ENCODE data around the gene PDE6G.
A peak's percentile ranks its signal among the peaks of the same experiment; 100 is the strongest.

The PDE6G gene

GRCh38 chr17:81656118-81656743 lies at the start of gene PDE6G:
PDE6G (minus strand) TSS chr17:81656542; CDS start chr17:81653305, 3,237 bp downstream.
- no peak for DNase-seq (ENCODE audit: low read depth, low spot score)

DNA sequence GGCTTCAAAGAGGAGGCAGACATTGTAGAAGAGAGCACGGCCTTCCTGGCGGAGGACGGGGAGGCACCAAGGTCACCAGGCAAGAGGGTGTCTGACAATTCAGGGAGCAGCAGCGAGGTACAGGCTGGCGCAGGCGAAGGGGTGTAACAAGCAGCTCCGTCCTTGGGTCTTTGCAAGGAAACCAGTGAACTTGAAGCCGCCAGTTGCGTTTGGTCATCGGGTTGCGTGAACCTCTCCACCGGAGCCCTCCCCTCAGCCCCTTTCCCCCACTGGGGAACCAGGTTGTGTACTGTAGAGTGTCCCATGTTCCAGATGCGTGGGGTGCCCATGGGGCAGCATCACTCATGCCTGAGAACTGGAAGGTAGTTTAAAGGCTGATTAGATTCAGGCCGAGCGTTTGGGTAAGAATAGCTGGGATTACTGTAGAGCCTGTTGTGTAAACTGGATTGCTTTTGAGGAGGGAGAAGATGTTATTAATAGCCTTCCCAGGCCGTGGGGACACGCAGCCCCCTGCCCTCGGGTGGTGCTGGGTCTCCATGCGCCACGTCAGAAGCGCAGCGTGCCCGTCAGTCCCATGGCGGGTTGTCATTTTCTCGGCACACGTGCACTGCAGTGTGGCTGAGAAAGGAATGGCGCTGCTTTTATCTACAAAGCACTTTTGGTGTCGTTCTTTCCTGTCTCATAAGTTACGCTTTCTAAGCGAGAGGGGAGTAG lies 49.3 kb upstream of the PDE6G start:
- no peak for DNase-seq (ENCODE audit: low read depth, low spot score)

DNA sequence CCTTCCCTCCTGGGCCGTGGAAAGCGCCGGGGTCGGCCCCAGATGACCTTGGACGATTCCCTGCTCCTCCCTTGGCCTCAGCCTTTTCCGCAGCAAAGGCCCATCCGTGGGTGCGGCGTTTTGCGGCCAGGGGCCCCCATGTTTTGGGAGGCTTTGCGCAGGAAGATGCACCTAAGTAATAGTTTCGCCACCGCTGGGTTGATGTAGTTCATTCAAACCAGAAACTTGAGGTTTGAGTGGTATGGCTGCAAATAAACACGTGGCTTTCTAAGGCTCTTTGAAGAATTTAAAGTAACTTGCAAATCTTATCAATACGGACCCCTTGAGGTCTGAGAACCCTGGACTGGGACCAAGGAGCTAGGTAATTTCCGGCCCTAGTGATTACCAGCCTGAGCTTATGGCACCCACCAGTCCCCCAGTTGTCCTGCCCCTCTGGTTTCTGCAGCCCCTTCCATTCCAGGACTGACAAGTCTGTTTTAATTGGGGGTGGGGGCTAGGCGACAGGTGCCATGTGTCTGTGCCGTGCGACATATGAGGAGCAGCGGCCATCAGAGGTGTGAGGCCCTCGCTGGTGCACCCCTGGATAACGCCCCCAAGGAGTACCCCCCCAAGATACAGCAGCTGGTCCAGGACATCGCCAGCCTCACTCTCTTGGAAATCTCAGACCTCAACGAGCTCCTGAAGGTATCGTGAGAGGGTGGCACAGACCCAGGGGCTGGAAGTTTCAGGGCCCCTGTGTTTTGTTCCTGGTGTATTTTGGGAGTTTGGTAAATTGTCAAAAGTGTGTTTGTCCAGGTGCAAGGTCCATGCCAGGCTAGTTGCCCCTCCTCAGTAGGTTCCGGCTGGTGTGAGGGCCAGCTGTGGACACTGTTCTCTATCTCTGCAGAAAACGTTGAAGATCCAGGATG lies 47.7 kb upstream of the PDE6G start:
- no peak for DNase-seq (ENCODE audit: low read depth, low spot score)

DNA sequence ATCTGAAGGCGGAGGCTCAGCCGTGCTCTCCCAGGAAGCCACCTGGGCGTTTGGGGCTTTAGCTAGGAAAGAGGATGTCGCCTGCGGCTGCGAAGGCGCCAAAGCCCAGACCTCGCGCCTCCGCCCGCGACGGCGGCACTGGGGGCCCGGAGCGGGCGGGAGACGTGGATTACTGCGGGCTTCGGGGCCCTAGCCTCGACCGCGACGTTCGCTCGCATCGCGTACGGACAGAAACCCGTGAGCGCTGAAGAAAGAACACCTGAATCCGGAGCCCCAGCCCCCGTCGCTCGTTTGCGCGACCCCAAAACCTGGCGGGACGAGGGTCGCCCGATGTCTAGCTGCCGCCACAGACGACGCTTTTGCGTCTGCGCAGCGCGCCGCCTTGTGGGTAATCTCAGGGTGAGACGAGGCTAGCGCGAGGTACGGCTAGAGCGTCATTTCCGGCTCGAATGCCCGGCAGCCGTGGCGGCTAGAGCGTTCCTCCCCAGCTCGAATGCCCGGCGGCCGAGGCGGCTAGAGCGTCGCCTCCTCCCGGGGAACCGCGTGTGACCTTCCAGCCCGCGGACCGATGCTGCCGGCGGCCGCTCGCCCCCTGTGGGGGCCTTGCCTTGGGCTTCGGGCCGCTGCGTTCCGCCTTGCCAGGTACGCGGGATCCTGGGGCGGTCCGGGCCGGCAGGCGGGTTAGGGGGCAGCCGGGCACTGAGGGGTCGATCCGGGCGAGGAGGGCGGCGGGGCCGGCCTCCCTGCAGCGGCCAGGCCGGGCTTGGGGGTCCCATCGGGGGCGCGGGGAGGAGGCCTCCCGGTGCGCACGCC lies 46.8 kb upstream of the PDE6G start, which contains the start of gene MRPL12:
TSS of gene MRPL12 (plus strand) at position 434 of the 813 bp plus-strand sequence. CDS start at position 569, 135 bp downstream.
- DNase-seq (ENCODE audit: low read depth, low spot score) = peak; percentile 87

GRCh38 chr17:81701288-81702071 lies 45.1 kb upstream of the PDE6G start:
- no peak for DNase-seq (ENCODE audit: low read depth, low spot score)

GRCh38 chr17:81700353-81701287 lies 44.3 kb upstream of the PDE6G start:
- no peak for DNase-seq (ENCODE audit: low read depth, low spot score)

DNA sequence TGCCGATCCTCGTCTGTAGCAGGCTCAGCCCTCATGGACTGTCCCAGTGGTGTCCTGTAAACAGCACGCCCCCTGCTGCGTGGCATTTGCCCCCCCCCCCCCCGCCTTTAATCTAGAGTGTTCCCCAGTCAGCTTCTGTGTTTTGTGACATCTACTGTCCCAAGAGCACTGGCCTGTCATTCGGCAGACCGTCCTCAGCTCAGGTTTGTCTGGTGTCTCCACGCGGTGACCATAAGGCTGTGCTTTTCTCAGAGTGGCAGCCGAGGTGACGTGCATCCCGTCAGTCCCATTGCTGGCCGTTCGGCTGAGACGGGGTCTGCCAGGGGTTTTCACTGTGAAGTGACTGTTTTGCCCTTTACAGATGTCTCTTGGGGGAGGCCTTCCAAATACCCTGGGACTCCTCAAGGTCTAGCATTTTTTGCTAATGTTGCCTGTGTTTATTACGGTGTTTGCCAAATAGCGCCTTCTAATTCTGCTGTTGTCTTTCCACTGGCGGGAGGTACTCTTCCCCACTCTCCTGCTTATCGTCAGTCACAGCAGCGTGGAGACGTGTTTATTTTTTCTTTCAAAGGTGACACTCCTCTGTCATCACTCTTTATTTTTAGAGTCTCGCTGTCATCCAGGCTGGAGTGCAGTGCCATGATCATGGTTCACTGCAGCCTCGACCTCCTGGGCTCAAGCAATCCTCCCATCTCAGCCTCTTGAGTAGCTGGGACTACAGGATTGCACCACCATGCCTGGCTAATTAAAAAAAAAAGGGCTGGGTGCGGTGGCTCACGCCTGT lies 41.1 kb upstream of the PDE6G start:
- DNase-seq (ENCODE audit: low read depth, low spot score) = no peak

DNA sequence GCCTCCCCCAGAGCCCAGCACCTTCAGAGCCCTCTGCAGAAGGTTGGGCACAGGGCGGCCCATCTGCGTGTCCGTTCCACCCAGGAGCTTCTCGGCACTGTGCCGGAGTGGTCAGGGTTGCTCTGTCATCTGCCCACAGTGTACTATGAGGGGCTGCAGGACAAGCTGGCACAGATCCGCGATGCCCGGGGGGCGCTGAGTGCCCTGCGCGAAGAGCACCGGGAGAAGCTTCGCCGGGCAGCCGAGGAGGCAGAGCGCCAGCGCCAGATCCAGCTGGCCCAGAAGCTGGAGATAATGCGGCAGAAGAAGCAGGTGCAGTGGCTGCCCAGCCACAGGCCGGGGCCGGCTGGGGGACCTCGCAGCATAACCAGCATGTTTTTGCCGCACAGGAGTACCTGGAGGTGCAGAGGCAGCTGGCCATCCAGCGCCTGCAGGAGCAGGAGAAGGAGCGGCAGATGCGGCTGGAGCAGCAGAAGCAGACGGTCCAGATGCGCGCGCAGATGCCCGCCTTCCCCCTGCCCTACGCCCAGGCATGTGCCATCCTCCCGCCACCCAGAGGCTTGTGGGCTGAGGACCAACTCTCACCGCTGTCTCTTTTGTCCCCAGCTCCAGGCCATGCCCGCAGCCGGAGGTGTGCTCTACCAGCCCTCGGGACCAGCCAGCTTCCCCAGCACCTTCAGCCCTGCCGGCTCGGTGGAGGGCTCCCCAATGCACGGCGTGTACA lies 40.0 kb upstream of the PDE6G start:
- DNase-seq (ENCODE audit: low read depth, low spot score) = no peak

- no peak for DNase-seq (ENCODE audit: low read depth, low spot score)
These were observed 39.5 kb upstream of the PDE6G start for GRCh38 chr17:81695801-81696200.

- DNase-seq (ENCODE audit: low read depth, low spot score) = no peak
These were observed 38.9 kb upstream of the PDE6G start for GRCh38 chr17:81695211-81695610.

- no peak for DNase-seq (ENCODE audit: low read depth, low spot score)
These were observed 38.5 kb upstream of the PDE6G start for GRCh38 chr17:81694810-81695209.

DNA sequence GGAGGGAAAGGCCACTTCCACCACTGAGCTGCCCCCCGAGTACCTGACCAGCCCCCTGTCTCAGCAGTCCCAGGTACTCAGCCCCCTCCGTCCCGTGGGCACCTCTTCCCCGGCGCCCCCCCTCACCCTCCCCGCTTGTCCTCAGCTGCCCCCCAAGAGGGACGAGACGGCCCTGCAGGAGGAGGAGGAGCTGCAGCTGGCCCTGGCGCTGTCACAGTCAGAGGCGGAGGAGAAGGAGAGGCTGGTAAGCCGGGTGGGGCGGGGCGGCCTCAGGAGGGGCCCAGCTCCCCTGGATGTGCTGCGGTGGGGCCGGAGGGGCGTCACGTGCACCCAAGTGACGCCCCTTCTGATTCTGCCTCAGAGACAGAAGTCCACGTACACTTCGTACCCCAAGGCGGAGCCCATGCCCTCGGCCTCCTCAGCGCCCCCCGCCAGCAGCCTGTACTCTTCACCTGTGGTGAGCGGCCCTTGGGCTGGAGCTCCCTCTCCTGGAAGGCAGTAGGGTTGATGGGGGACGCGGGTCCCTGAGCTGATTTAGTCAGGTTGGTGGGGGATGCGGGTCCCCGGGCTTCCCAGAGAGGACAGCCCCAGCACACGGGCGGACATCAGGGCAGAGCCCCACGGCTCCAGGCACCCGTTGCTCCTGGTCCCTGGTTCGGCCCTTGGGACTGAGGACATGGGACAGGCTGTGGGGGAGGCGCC lies 37.3 kb upstream of the PDE6G start:
- no peak for DNase-seq (ENCODE audit: low read depth, low spot score)

DNA sequence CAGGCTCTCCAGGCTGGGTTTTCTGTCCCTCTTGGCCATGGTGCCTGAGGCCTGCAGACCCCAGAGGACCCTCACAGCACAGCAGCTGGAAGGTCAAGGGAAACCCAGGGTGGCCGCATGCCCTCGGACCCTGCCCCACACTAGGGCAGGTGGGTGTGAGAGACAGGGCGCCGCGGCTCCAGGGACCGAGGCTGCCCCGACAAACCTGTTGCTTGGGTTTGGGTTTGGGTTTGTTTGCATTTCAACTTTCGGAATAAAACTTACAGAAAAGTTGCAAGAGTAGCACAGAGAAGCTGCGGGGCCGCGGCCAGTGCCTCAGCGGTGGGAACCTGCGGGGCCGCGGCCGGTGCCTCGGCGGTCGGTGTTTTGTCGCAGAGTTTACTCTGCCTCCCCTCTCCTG lies 35.3 kb upstream of the PDE6G start:
- no peak for DNase-seq (ENCODE audit: low read depth, low spot score)

DNA sequence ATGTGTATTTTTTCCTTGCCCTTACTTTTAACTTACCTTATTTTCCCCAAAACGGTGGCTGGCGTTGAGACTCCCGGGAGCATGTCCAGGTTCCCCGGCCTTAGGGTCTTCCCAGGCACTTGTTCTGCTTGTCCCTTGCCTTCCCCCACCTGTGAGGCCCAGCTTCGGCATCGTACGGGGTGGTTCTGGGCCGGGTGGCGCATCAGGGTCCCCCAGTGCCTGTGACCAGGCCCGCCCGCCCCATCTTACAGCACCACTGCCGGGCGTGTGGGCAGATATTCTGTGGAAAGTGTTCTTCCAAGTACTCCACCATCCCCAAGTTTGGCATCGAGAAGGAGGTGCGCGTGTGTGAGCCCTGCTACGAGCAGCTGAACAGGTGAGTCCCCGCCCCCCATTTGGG lies 34.9 kb upstream of the PDE6G start:
- no peak for DNase-seq (ENCODE audit: low read depth, low spot score)

DNA sequence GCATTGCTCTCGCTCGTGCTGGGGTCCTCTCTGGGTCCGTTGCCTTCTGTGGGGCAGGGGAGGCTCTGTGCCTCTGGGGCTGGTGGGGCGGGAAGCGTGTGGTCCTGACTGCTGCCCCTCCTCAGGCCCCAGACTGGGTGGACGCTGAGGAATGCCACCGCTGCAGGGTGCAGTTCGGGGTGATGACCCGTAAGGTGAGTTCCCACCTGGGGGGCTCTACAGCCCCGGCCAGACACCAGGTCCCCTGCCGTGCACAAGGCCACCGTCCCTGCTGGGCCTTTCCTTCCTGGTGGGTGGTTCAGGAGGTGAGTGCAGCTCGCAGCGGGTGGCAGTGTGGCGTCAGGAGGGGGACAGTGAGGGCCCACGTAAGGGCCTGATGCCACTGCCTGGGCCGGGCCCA lies 34.2 kb upstream of the PDE6G start:
- no peak for DNase-seq (ENCODE audit: low read depth, low spot score)

GRCh38 chr17:81690066-81690465 lies 33.7 kb upstream of the PDE6G start:
- no peak for DNase-seq (ENCODE audit: low read depth, low spot score)

- DNase-seq (ENCODE audit: low read depth, low spot score) = no peak
These were observed 32.3 kb upstream of the PDE6G start for GRCh38 chr17:81688616-81689015.
